Activated naive CD8-positive, alpha-beta T cell (primary cell): ENCODE measurements around the gene FBXO36.
"Not testable (repeated sequence)": the region's sequence is repeated elsewhere in the genome, so short reads cannot be mapped to it uniquely, and the experiment has no call there.

ENCODE experiments used
- H3K27ac Mint-ChIP-seq: one replicate; pipeline ENCODE4 v1.8.0; 2021; ENCODE audit warnings: mixed read lengths
- H3K27me3 Mint-ChIP-seq: one replicate; pipeline ENCODE4 v1.8.0; 2021; ENCODE audit warnings: mixed read lengths
- H3K36me3 Mint-ChIP-seq: one replicate; pipeline ENCODE4 v1.8.0; 2021; ENCODE audit warnings: mixed read lengths
- H3K4me1 Mint-ChIP-seq: one replicate; pipeline ENCODE4 v1.8.0; 2021; ENCODE audit warnings: low read depth, mixed read lengths
- H3K4me3 Mint-ChIP-seq: one replicate; pipeline ENCODE4 v1.8.0; 2021; ENCODE audit warnings: mild to moderate bottlenecking, mixed read lengths
- H3K9me3 Mint-ChIP-seq: one replicate; pipeline ENCODE4 v1.8.0; 2021; ENCODE audit warnings: low read depth, mixed read lengths

The FBXO36 gene

DNA sequence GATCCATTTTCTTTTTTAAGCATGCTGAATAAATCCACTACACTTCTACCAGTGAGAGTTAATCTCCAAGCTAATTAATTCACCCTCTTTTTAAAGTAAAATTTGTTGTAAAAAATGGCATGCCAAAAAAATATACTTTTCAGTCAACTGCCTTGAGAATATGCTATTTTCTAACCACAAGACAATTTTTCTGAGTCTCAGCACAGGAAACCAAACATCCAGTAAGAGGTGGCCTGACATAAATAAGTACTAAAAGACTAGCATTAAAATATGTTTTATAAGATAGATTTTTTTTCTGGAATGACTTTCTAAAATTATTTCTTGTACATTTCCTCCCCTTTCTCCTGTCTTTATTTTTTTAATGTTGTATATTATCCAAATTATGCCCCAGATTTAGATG is 2.9 kb downstream of the FBXO36 start:
- no peak overlapping the region for H3K4me3 Mint-ChIP-seq
- H3K27ac Mint-ChIP-seq: no peak overlapping the region
- no peaks in the 10 kb centered on the region for H3K9me3 Mint-ChIP-seq
- no peaks in the 10 kb centered on the region for H3K27me3 Mint-ChIP-seq
- H3K4me1 Mint-ChIP-seq: peaks cover 28% of the 10 kb centered on the region
- peaks cover under 1% of the 10 kb centered on the region for H3K36me3 Mint-ChIP-seq

DNA sequence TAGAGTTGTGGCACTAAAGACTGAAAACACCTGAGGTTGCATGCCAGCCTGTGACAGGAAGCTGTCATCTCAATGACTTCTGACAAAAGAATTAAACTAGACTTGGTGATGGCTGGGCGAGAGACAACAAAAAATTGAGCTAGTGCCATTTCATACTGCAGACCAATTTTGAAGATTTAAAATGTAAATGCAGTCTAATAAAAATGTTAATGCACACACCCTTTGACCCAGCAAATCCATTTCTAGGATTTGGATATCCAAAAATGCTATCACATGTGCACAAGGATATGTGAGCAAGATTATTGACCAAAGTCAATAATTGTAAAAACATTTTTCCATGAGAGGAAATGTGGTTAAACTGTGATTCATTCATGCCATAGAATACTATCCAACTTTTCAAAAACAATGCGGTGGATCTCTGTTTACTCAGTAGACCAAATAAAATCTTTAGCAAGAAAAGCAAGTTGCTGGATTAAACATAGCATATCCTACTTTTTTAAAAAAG is 5.6 kb downstream of the FBXO36 start:
- H3K9me3 Mint-ChIP-seq: no peaks in the 10 kb centered on the region
- H3K4me1 Mint-ChIP-seq: peaks cover 24% of the 10 kb centered on the region
- H3K4me3 Mint-ChIP-seq: no peak overlapping the region
- H3K27me3 Mint-ChIP-seq: no peaks in the 10 kb centered on the region
- peaks cover 2% of the 10 kb centered on the region for H3K36me3 Mint-ChIP-seq
- no peak overlapping the region for H3K27ac Mint-ChIP-seq

DNA sequence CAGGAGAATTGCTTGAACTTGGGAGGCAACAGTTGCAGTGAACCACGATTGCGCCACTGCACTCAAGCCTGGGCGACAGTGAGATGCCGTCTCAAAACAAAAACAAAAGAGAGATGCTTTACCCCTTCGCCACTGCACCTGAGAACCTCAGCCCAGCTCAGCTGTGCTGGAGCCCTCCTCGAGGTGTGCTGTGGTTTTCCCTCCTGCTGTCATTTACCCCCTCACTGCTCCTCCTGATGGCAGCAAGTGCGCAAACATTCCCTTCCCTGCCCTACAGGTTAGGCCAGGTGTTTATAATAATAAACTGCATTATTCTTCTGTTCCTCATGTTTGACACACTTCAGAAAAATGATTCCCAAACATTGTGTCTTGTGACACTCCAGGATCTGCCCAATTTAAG is 8.4 kb downstream of the FBXO36 start:
- no peaks in the 10 kb centered on the region for H3K9me3 Mint-ChIP-seq
- H3K4me1 Mint-ChIP-seq: peaks cover 15% of the 10 kb centered on the region
- peaks cover 4% of the 10 kb centered on the region for H3K36me3 Mint-ChIP-seq
- H3K4me3 Mint-ChIP-seq: no peak overlapping the region
- H3K27me3 Mint-ChIP-seq: no peaks in the 10 kb centered on the region
- H3K27ac Mint-ChIP-seq: no peak overlapping the region

DNA sequence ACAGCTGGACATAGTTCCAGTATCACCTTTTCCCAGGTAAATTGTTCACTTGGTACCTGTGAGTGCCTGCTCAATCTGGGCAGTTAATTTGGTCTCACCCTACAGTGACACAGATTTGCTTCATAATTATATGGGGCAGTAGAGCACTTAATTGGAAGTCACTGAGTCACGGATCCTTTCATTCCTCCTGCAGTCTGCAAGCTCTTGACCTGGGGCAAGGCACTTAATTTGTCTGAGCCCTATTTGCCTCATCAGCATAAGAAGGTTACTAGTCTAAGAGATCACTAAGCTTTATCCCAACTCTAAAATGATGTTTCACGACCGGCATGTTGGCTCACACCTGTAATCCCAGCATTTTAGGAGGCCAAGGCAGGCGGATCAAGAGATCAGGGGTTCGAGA is 8.9 kb downstream of the FBXO36 start:
- Mint-ChIP-seq H3K9me3 (no peaks in the 10 kb centered on the region), H3K4me3 (no peak overlapping the region), H3K27ac (no peak overlapping the region), H3K27me3 (no peaks in the 10 kb centered on the region), H3K36me3 (peaks cover 6% of the 10 kb centered on the region), H3K4me1 (peaks cover 15% of the 10 kb centered on the region)

DNA sequence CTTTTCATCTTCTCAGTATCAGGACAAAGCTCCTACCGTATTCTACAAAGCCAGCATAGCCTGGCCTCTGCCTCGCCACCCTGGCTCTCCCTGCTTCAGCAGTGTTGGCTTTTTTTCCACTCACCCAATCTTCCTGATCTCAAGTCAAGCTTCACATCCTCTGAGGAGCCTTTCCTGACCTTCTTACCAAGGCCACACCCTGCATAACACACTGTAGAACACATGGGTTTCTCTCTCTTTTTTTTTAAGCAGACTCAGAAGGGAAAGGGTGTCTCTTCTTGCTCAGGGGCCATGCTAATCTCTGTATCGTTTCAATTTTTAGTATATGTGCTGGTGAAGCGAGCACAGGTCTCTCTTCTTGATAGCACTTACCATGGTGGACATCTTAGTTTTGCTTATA is 15.2 kb downstream of the FBXO36 start:
- H3K27ac Mint-ChIP-seq: no peak overlapping the region
- no peaks in the 10 kb centered on the region for H3K9me3 Mint-ChIP-seq
- no peaks in the 10 kb centered on the region for H3K4me1 Mint-ChIP-seq
- H3K36me3 Mint-ChIP-seq: peaks cover 7% of the 10 kb centered on the region
- no peak overlapping the region for H3K4me3 Mint-ChIP-seq
- no peaks in the 10 kb centered on the region for H3K27me3 Mint-ChIP-seq

DNA sequence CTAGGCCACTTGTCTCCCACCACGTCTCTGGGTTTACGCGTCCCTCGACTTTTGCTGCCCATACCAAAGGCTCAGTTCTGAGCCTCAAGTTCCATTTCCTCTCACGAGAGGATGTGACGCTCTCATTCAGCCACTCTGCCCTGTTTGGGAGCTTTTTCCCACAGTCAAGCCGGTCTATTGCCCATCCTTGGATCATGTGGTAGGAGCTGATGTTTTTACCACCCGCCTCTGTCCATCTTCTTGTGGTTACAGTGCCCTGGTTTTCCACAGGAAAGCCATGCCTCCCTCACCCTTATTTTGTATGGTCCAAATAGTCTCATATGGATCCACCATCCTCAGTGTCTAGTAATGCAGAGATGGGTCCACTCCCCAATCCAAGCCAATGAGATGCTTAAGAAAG is 20.4 kb downstream of the FBXO36 start:
- no peaks in the 10 kb centered on the region for H3K36me3 Mint-ChIP-seq
- no peak overlapping the region for H3K27ac Mint-ChIP-seq
- no peaks in the 10 kb centered on the region for H3K27me3 Mint-ChIP-seq
- no peaks in the 10 kb centered on the region for H3K9me3 Mint-ChIP-seq
- H3K4me3 Mint-ChIP-seq: no peak overlapping the region
- peaks cover 2% of the 10 kb centered on the region for H3K4me1 Mint-ChIP-seq

DNA sequence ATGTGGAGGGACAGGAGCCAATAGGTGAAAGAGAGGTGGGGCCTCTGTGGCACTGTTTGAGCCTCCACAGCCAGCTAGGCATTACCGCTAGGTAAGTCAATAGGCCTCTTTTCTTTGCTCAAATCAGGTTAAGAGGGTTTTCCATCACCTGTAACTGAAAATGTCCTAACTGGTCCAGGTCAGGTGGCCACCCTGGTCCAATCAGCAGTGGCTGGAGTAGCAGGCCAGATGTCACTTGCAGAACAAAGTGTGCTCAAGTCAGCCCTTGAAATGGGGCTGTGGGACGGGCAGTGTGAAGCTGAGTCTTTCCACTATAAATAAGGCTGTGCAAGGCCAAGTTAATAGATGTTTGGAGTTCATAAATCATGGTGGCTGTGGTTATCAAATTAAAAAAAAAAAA is 20.9 kb downstream of the FBXO36 start:
- Mint-ChIP-seq H3K36me3 (no peaks in the 10 kb centered on the region), H3K27ac (no peak overlapping the region), H3K4me1 (peaks cover 2% of the 10 kb centered on the region), H3K4me3 (no peak overlapping the region), H3K9me3 (no peaks in the 10 kb centered on the region), H3K27me3 (no peaks in the 10 kb centered on the region)

DNA sequence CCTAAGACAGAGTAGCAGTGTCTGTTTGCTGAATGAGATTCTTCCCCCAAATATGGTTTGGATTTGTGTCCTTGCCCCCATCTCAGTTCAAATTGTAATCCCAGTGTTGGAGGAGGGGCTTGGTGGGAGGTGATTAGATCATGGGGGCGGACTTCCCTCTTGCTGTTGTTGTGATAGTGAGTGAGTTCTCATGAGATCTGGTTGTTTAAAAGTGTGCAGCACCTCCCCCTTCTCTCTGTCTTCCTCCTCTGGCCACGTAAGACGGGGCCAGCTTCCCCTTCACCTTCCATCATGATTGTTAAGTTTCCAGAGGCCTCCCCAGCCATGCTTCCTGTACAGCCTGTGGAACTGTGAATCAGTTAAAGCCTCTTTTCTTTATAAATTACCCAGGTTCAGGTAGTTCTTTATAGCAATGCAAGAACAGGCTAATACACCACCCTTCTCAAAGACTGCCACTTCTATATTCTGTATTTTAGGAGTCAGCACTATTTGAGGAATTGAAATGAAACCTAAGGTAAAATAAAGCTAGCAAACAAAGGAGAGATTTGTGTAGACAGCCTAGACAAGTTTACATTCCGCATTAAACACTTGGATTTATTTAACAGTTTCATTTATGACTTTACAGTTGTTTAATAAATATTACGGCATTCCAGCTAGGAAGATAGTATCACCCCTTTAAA is 21.6 kb downstream of the FBXO36 start:
- H3K4me3 Mint-ChIP-seq: no peak overlapping the region
- no peaks in the 10 kb centered on the region for H3K36me3 Mint-ChIP-seq
- H3K9me3 Mint-ChIP-seq: no peaks in the 10 kb centered on the region
- H3K27ac Mint-ChIP-seq: no peak overlapping the region
- no peaks in the 10 kb centered on the region for H3K27me3 Mint-ChIP-seq
- peaks cover 2% of the 10 kb centered on the region for H3K4me1 Mint-ChIP-seq

DNA sequence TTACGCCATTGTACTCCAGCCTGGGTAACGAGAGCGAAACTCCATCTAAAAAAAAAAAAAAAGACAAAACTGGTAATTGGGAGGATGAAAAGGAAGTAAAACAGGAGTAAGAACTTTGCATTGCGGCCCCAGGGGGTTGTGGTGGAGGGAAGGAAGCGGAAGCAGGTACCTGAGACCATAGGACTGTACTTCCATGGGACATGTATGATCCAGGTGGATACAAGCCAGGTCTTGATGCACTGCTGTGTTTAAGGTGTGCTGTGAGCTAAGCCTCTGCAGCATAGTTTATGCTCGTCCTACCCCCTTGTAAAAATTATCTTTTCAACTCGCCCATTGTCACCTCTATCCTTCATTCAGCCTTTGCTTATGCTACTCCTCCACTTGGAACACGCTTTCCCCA is 23.7 kb downstream of the FBXO36 start:
- Mint-ChIP-seq H3K27ac (no peak overlapping the region), H3K27me3 (no peaks in the 10 kb centered on the region), H3K36me3 (no peaks in the 10 kb centered on the region), H3K9me3 (no peaks in the 10 kb centered on the region), H3K4me3 (no peak overlapping the region), H3K4me1 (peaks cover 2% of the 10 kb centered on the region)

DNA sequence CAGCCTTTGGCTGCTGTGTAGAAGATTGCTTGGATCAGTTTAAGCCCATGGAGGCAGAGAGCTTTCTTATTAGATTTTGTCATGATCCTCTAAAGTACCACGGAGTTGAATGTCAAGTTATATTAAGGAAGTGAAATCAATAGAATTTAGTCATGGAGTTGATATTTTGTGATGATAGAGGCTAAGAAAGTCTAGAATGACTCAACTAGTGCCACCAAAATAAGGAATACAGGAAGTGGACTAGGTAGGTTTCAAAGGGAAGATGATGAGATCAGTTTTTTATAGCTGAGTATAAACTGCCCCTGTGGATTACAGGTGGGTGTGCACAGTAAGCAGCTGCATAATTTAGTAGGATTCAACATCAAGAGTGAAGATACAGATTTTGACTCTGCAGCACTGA is 25.2 kb downstream of the FBXO36 start:
- no peaks in the 10 kb centered on the region for H3K27me3 Mint-ChIP-seq
- no peaks in the 10 kb centered on the region for H3K36me3 Mint-ChIP-seq
- no peaks in the 10 kb centered on the region for H3K9me3 Mint-ChIP-seq
- H3K4me1 Mint-ChIP-seq: peaks cover 2% of the 10 kb centered on the region
- H3K27ac Mint-ChIP-seq: no peak overlapping the region
- H3K4me3 Mint-ChIP-seq: no peak overlapping the region

DNA sequence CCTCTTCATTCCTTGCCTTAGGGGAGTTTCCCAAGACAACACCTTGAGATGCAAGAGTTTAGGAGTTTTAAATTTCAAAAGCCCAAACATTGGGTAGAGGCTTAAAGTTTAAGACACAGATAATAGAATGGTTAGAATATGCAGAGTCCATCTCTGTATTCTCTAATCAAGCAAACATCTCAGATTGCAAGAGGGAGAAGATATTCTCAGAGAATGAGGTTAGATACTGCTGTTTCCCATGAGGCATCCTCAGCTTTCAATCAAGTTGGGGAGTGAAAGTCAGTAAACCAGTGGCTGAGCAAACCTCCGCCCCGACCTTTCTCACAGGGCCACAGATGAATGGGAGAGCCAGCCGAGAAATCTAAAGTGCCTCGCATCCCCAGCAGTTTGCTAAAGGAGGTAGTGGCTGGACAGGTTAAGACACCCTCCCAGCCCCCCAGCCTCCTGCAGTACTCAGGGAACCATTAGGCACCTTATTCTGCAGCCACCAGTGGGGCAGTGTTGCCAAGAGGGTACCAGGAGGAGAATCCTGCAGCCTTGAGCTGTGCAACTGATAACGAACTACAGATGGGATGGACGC is 30.0 kb downstream of the FBXO36 start:
- Mint-ChIP-seq H3K36me3 (peaks cover 2% of the 10 kb centered on the region), H3K4me3 (no peak overlapping the region), H3K4me1 (peaks cover 2% of the 10 kb centered on the region), H3K27ac (no peak overlapping the region), H3K27me3 (no peaks in the 10 kb centered on the region), H3K9me3 (no peaks in the 10 kb centered on the region)

DNA sequence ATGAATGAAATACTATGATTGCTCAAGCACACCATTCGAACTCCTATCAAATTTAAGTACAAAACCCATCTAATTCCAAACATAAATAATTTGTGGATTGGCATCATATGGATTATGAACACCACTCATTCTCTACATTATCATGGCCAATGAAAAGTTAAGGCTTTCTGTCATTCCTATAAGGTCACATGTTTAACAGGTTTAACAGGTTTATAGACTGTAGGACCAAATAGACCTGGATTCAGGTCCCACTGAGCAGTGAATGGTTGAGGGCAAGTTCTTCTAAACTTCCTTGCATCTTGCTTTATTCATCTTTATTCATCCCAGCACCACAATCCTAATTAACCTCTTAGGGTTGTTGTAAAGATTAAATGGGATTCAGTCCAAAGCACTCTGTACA is 33.4 kb downstream of the FBXO36 start:
- H3K36me3 Mint-ChIP-seq: peaks cover 2% of the 10 kb centered on the region
- H3K27ac Mint-ChIP-seq: no peak overlapping the region
- no peaks in the 10 kb centered on the region for H3K9me3 Mint-ChIP-seq
- no peaks in the 10 kb centered on the region for H3K4me1 Mint-ChIP-seq
- no peaks in the 10 kb centered on the region for H3K27me3 Mint-ChIP-seq
- H3K4me3 Mint-ChIP-seq: no peak overlapping the region

DNA sequence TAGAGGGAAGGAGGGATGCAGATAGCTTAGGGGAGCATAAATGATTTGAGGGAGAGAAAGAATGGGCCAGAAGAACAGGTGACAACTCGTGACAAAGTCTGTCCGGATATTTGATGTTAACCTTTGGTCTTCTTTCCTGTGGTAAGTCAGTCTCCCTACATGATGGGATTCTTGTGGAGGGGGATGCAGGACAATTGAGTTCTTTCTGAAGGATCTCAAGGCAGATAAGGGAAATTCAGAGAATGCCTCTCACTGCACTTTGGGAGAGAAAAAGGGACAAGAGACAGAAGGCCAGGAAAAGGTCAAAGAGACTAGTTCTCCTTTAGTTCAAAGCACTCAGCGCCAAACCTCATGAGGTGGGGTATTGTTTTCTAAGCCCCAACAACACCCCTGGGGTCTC is 34.2 kb downstream of the FBXO36 start:
- no peaks in the 10 kb centered on the region for H3K27me3 Mint-ChIP-seq
- no peak overlapping the region for H3K27ac Mint-ChIP-seq
- H3K4me1 Mint-ChIP-seq: no peaks in the 10 kb centered on the region
- peaks cover 2% of the 10 kb centered on the region for H3K36me3 Mint-ChIP-seq
- H3K4me3 Mint-ChIP-seq: no peak overlapping the region
- H3K9me3 Mint-ChIP-seq: no peaks in the 10 kb centered on the region

DNA sequence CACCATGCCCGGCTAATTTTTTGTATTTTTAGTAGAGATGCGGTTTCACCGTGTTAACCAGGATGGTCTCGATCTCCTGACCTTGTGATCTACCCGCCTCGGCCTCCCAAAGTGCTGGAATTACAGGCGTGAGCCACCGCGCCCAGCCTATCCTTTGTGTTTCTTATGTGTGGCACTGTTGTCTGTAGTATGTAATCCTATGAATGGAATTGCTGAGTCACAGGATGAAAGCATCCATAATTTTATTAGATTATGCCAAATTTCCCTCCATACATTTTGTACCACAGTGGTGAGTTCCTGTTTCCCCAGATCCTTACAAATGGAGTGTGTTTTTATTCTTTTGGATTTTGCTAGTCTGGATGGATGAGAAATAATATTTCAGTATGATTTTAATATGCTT is 41.3 kb downstream of the FBXO36 start:
- not testable (repeated sequence) for H3K4me3 Mint-ChIP-seq, H3K36me3 Mint-ChIP-seq, H3K27me3 Mint-ChIP-seq, H3K9me3 Mint-ChIP-seq, H3K27ac Mint-ChIP-seq, H3K4me1 Mint-ChIP-seq

DNA sequence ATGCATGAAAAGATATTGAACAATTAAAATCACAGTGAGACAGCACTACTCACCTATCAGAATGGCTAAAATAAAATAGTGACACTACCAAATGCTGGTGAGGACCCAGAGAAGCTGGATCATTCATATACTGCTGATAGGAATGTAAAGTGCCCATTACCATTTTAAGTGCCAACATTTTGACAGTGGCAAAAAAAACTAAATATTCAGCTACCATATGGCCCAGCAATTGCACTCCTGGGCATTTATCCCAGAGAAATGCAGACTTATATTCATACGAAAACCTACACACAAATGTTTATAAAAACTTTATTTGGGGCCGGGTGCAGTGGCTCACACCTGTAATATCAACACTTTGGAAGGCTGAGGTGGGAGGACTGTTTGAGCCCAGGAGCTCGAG is 47.6 kb downstream of the FBXO36 start:
- H3K4me1 Mint-ChIP-seq: no peaks in the 10 kb centered on the region
- no peak overlapping the region for H3K27ac Mint-ChIP-seq
- no peaks in the 10 kb centered on the region for H3K36me3 Mint-ChIP-seq
- H3K4me3 Mint-ChIP-seq: no peak overlapping the region
- no peaks in the 10 kb centered on the region for H3K27me3 Mint-ChIP-seq
- no peaks in the 10 kb centered on the region for H3K9me3 Mint-ChIP-seq

DNA sequence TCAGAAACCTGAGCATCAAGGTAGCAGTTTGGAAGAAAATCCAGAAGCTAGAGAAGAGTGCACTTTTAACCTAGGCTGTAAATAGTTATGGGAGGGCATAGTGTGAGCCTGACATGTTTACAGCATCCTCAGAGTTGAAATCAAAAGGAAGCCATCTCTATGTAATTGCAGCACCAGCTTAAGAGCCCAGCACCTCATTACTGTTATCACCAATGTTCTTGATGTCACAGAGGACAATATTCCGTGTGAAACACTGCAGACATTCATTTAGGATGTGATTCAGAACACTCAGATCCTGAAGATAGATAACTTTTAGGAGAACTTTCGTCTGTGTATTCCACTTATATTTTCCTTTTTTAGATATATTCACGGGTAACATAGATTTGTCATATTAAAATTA is 48.1 kb downstream of the FBXO36 start:
- Mint-ChIP-seq H3K27ac (no peak overlapping the region), H3K4me1 (no peaks in the 10 kb centered on the region)

More for the DNA sequence above, 48.1 kb downstream of the FBXO36 start:
- Mint-ChIP-seq H3K9me3 (no peaks in the 10 kb centered on the region), H3K4me3 (no peak overlapping the region), H3K27me3 (no peaks in the 10 kb centered on the region), H3K36me3 (no peaks in the 10 kb centered on the region)
